Upper lobe of right lung (tissue), 1 donor: ENCODE results near the gene SYNRG. TPM values are rescaled to one million over a fixed set of nuclear protein-coding genes. Genes with fewer than 3 reads are reported as not detected.
A peak's percentile ranks its signal among the peaks of the same experiment; 100 is the strongest.

Source experiments
- ATAC-seq: fragments of 200-7000 bp; cut with Tn5 transposase; one replicate; pipeline ENCODE4 v1.9.1; 2020; ENCODE audit warnings: mild to moderate bottlenecking, moderate library complexity
- DNase-seq: peaks from one replicate; pipeline ENCODE4 v3.0.0-alpha.2; 2020
- H3K27ac ChIP-seq: fragments of 200-600 bp; one replicate; pipeline ENCODE4 v1.8.0; 2022
- H3K27me3 ChIP-seq: fragments of 200-600 bp; one replicate; pipeline ENCODE4 v1.8.0; 2022; ENCODE audit warnings: mild to moderate bottlenecking
- H3K36me3 ChIP-seq: fragments of 200-600 bp; one replicate; pipeline ENCODE4 v1.8.0; 2022
- H3K4me1 ChIP-seq: fragments of 200-600 bp; one replicate; pipeline ENCODE4 v1.8.0; 2022
- H3K4me3 ChIP-seq: fragments of 200-600 bp; one replicate; pipeline ENCODE4 v1.8.0; 2022; ENCODE audit warnings: mild to moderate bottlenecking
- H3K9me3 ChIP-seq: fragments of 200-600 bp; one replicate; pipeline ENCODE4 v1.8.0; 2022
- CTCF ChIP-seq: fragments of 200-600 bp; IDR thresholded peaks from one replicate; pipeline ENCODE4 v1.8.0; 2022; ENCODE audit warnings: antibody characterized with exemption
- intact Hi-C: fragments of 100-400 bp; cut with DNase I; formaldehyde crosslinking; loops from one replicate; pipeline ENCODE4 v1.11.0; 2022
- total RNA-seq: library from RNA; stranded (reverse); fragmentation: NEBNext Ultra II Directional; extraction: Animal tissue kit (Norgen Biotek cat#: 25700); gene quantifications from one replicate; pipeline ENCODE4 v1.2.1, GENCODE V29; 2021
- donor health status: DM: no; HTN: yes; CAD: no; lungs with severe emphysema.

Gene SYNRG
- total RNA-seq, 1 donor from 2014 or later = 50.0 TPM

GRCh38 chr17:37562016-37562745 lies 47.0 kb downstream of the SYNRG start:
- Histone ChIP-seq H3K9me3 (no peaks in the 10 kb centered on the region), H3K27me3 (no peaks in the 10 kb centered on the region), H3K4me1 (no peaks in the 10 kb centered on the region), H3K36me3 (peaks cover 83% of the 10 kb centered on the region), H3K4me3 (no peak overlapping the region), H3K27ac (no peak overlapping the region)
- DNase-seq = no peak
- TF ChIP-seq CTCF = no peak
- ATAC-seq = no peak
- intact Hi-C loops = no loop called here

GRCh38 chr17:37558299-37558698 lies 50.9 kb downstream of the SYNRG start:
- H3K4me1 ChIP-seq = no peaks in the 10 kb centered on the region
- no peak for ATAC-seq
- H3K36me3 ChIP-seq = peaks cover 87% of the 10 kb centered on the region

GRCh38 chr17:37557482-37557881 lies 51.7 kb downstream of the SYNRG start:
- DNase-seq = no peak
- no peak for TF ChIP-seq CTCF
- intact Hi-C loops = no loop called here
- H3K9me3 ChIP-seq = no peaks in the 10 kb centered on the region
- peaks cover 87% of the 10 kb centered on the region for H3K36me3 ChIP-seq
- H3K27ac ChIP-seq = no peak overlapping the region
- H3K27me3 ChIP-seq = no peaks in the 10 kb centered on the region
- H3K4me3 ChIP-seq = no peak overlapping the region
- no peak for ATAC-seq
- H3K4me1 ChIP-seq = no peaks in the 10 kb centered on the region

More at GRCh38 chr17:37558299-37558698, 50.9 kb downstream of the SYNRG start:
- Histone ChIP-seq H3K9me3 (no peaks in the 10 kb centered on the region), H3K27ac (no peak overlapping the region), H3K27me3 (no peaks in the 10 kb centered on the region), H3K4me3 (no peak overlapping the region)
- intact Hi-C loops = no loop called here
- no peak for TF ChIP-seq CTCF
- DNase-seq = no peak

DNA sequence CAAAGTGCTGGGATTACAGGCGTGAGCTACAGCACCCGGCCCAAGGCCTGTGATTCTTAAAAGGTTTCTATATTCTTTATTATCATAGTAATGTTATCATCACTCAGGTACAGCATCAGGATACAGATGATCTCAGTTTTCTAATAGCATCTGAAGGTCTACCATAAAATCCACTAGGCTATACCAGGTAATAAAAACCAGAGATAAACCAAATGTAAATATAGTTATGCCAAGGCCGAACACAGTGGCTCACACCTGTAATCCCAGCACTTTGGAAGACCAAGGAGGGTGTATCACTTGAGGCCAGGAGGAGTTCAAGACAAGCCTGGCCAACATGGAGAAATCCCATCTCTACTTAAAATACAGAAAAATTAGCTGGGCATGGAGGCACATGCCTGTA lies 53.8 kb downstream of the SYNRG start:
- Histone ChIP-seq H3K27me3 (no peaks in the 10 kb centered on the region), H3K4me3 (no peak overlapping the region), H3K4me1 (no peaks in the 10 kb centered on the region), H3K9me3 (no peaks in the 10 kb centered on the region), H3K36me3 (peaks cover 74% of the 10 kb centered on the region), H3K27ac (no peak overlapping the region)
- ATAC-seq (no peak), DNase-seq (no peak)
- intact Hi-C loops = no loop called here
- no peak for TF ChIP-seq CTCF

GRCh38 chr17:37553401-37553966 lies 55.7 kb downstream of the SYNRG start:
- ATAC-seq (peak; percentile 50), DNase-seq (no peak)
- Histone ChIP-seq H3K36me3 (peaks cover 60% of the 10 kb centered on the region), H3K9me3 (no peaks in the 10 kb centered on the region), H3K27me3 (no peaks in the 10 kb centered on the region), H3K27ac (no peak overlapping the region), H3K4me1 (no peaks in the 10 kb centered on the region), H3K4me3 (no peak overlapping the region)
- intact Hi-C loops = no loop called here
- no peak for TF ChIP-seq CTCF
